GM19397 (cell line): Measurements from ENCODE around the gene ITIH4.

Experiments used
- ATAC-seq: cut with Tn5 transposase; IDR thresholded peaks from one replicate; pipeline ENCODE4 v1.9.1; 2021; ENCODE audit warnings: mild to moderate bottlenecking, moderate library complexity; ENCODE audit not compliant: unreplicated experiment

Gene ITIH4

DNA sequence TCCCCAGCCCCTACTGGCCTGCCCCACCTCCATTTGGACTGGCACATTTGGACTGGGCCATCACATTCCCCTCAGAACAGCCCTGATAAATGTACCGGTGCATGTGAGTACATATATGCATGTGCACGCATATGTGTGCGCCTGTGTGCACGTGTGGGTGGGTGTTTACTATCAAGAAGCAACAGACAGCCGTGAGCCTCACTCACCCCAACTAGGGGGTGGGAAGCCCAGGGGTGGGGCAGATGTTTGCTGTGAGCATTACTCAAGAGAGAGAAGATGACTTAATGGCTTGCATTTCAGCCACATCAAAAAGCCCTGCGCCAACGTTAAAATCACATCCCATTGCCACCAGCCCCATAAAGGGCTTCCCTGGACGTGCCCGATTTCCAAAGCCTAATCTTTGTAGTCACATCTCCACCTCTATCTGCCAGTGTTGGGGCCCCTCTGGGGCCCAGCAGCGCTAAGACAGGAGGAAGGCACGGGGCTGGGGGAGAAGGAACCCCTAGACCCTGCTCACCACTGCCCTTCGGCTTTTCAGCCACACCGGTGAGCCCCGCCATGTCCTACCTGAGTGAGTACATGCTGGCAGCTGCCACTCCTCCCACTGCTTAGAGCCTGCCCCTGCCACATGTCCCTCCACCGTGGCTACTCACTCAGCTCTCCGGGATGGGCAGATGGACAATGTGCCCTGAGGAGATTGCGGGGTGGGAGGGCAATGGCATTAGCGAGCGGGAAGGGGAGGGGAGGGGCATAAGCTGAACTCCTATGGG is 25.0 kb downstream of the ITIH4 start:
- ATAC-seq = no peak

DNA sequence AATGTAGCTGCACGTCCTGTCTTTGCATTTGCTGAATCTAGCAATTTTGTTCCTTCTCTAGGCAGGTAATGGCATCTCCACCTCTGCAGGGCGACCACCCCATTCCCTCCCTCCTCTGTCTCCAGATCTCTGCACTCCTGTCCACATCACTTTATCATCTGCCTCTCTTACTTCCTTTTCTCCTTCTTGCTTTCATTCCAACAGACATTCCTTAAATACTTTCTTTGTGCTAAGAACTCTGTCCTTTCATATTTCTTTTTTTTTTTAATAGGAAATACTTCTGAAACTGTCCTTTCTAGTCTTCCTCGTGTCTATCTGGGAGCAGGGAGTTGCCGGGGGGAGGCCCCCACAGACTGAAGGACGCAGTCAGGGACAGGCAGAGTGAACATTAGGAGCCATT is 28.6 kb downstream of the ITIH4 start:
- no peak for ATAC-seq

DNA sequence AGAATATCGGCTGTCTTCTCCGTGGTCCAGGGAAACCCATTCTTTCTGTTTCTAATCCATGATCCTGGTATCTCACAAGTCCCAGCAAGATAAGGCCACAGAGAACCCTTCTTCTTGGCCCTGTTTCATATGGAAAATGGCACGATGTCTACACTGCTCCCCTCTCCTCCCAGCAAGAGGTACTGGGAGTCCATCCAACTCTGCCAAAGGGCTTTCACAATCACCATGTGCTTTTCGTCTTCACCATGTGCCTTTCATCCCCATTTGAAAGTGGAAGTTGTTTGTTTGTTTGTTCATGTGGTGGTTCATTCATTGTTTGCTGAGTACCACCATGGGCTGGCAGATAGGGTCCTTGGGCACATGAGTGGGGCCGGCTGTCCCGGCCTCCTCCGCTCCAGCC is 30.4 kb downstream of the ITIH4 start:
- ATAC-seq = no peak

DNA sequence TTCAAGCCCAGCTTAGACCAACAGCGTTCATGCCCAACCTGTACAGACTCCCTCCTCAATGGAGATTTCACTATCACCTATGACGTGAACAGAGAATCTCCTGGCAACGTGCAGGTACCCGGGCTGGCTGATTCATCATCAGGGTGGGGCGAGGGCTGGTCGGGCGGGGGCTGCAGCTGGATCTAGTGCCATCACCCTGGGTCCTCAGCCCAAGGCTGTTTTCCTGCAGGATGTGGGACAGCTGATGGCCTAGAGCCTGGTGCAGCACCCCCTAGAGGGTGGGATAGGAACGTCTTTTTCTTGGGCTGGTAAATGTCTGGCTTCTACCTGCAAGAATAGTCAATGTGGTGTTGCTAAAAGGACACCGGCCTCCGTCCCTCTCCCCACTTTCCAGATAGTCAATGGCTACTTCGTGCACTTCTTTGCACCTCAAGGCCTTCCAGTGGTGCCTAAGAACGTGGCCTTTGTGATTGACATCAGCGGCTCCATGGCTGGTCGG is 31.4 kb downstream of the ITIH4 start:
- ATAC-seq = no peak

DNA sequence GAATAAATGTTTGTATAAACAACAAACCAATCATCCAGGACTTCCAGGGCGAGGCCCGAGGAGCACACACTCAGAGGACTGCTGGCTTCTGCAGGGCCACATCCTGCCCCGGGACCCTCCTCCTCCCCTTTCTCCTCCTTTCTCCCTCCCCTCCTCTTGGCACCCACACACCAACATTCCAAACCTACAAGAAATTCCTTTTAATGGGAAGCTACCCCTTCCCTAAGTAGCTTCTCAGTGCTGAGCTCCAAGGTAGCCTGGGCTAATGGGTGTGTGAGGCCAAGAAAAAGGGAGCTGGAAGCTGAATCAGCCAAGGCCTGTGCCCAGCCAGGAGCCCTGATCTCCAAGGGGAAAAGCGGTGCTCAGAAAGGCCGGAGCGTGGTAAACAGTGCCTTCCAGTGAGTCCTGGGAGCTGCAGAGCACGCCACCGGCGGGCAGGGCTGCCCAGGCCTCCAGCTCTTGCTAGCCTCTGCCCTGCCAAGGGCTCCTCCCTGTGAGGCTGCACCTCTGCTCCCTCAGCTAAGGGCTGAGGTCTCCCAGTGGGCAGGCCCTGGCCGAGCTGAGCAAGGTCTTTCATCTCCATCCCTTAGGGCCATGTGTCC is 32.0 kb downstream of the ITIH4 start:
- ATAC-seq = no peak

DNA sequence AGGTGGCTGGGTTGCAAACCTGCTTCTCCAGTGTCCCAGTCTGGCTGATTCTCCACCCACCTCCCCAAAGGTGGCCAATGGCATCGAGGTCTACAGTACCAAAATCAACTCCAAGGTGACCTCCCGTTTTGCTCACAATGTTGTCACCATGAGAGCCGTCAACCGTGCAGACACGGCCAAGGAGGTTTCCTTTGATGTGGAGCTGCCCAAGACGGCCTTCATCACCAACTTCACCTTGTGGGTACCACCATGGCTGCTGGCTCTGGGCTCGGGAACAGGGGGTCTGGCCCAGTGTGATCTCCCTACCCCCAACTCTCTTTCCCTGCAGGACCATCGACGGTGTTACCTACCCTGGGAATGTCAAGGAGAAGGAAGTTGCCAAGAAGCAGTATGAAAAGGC is 34.1 kb downstream of the ITIH4 start:
- ATAC-seq = no peak

DNA sequence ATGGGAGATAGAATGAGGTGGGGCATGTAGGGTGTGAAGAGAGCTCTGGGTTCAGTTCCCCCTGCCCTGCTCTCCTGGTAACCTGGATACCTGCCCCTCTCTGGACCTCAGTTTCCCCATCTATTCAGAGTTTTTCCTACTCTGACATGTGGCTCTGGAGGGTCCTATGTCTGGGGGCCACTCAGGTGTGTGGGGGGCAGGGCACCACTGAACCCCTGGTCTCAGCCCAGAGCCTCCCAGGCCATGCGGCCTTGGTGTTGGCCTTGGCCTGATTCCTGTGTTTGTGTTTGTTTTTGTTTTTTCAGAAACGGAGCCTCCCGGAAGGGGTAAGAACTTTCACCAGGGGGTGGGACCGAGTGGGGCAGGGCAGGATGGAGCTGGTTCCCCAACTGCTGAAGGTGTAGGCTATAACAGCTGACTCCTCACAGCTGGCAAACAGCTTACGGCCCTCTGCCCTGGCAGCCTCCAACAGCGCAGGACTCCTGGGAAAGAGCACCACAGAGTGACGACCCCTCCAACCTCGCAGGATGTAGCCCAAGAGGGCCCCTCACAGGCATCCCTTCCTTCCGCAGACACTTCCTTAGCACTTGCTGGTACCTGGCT is 35.1 kb downstream of the ITIH4 start:
- ATAC-seq = no peak

DNA sequence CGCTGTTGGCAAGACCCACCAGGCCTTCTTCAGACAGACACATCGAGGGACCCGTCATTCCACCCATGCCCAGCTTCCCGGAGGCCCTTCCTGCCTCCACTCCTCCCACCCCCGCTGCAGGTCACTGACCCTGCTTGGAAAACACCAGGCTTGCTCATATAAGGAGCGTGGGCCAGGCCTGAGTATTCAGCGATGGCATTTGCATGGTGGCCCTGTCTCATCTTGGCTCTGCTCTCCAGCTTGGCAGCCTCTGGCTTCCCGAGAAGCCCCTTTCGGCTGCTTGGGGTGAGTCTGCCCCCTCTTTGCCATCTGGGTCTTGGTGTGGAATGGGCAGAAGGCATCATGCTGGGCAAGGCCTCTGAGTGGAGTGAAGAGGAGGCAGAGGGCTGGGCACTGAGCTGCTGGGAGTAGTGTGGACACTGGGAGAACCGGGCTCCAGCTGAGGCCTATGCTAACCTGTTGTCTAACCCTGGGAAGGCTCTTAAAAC is 35.8 kb downstream of the ITIH4 start, which contains the start of gene ITIH3:
ITIH3 (plus strand) TSS at position 185 of the 488 bp plus-strand sequence; CDS start at position 193, 8 bp downstream.
- ATAC-seq = no peak

DNA sequence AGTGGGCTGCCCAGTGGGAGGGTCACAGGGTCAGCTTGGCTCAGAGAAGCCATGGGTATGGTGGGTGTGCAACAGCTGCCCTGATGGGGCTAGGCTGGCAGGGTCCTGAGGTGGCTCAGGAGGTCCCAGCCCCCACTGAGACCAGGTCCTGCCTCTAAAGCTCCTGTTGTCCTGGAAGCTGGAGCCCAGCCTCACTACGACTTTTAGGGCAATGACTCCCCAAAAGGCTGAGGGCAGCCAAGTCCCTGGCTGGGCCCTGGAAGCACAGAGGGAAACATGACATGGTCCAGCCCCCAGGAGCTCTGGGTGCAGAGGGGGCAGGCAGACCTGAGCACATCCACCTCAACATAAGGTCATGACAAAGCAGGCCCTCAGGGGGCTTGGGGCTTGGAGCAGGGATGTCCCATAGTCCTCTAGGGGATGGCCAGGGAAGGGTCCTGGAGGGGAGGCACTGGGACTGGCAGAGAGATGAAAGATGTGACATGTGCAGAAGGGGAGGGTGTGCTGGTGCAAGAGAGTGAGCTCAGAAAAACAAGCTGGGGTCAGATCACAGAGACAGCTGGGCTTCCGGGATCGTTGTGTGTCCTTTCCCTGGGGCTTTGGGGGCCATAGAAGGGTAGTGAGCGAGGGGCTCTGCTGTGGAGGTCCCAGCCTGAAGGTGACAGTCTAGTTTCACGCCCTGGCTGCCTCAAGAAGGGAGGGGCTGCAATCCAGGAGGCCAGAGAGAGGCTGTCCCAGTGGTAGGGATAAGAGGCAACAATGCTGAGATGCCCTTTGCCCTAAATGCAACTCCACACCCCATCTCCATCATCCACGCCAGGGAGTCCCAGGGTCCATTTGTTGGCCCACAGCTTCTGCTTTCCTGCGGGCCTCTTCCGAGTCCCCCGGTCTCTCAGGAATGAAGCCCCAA is 36.5 kb downstream of the ITIH4 start:
- ATAC-seq = no peak

DNA sequence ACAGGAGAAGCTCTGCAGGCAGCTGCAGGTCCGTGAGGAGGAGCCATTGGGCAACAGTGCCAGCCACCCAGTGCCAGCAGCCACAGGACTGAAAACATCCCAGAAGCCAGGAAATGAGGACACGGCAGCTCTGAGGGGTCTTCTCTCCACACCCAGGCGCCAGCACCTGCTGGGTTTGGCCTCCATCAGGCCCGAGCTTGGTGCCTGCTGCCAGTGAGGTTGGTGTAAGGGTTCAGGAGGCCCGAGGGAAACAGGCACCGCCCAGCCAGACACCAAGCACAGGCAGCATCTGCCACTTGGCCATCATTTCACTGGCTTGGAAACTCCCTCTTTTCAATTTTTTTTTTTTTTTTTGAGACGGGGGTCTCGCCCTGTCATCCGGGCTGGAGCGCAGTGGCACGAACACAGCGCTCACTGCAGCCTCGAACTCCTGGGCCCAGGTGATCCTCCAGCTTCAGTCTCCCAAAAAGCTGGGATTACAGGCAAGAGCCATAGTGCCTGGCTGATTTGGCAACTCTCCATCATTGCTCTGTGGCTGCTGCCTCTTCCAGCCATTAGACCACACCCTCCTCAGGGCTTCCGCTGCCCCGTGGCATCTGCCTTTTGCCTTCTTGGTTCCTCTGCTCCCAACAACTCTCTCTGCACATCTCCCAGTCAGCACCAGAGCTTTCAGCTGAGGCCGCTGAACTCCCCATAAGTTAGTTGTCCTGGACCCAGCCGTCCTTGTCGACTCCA is 37.3 kb downstream of the ITIH4 start:
- ATAC-seq = no peak

DNA sequence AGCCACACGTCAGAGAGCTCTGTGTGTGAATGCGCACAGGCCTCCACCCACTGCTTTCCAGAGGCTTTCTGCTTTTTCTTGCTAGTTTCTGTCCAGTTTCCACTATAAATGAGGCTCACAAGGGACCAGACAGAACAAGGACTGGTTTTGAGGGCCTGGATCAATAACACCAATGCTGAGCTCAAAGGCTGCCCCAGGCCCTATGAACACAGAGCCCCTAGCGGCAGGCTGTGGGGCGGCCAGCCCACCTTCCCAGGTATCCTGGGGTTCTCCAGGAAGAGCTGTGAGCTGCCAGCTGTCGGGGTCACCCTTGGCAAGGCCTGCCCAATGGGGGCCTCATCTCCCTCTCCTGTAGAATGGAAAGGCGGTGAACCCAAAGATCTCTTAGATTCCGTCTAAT is 38.1 kb downstream of the ITIH4 start:
- no peak for ATAC-seq

DNA sequence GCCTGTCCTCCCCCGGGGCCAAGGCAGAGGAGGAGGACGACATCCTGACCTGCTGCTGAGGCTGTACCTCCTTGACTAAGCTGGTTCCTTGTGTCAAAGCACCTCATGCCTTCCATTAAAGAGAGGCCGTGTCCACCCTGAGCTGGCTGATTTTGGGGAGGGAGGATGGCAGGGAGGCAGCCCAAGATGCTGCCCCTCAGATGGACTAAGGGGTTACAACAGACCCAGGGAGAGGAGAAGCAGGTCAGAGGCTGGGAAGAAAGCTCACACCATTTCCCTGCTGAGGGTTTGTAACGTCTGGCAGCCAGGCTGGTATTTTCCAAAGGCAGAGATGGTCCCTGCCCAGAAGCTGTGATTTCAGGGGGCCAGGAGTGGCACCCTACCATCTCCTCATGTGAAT is 38.5 kb downstream of the ITIH4 start:
- ATAC-seq = no peak

DNA sequence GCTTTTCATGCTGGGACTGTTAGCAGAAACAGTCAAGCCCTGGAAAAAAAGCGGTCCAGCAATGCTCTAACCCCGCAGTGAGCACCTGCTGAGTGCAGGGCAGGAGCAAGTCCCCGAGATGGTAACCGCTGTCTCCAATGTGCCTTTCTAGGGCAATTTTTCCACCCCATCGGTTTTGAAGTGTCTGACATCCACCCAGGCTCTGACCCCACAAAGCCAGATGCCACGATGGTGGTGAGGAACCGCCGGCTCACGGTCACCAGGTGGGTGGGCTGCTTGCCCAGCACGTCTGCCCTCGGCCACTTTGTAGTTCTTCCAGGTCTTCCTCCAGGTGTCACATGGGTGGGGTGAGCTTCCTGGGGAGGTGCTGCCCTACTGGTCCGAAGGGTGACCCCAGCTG is 39.1 kb downstream of the ITIH4 start:
- ATAC-seq = no peak

DNA sequence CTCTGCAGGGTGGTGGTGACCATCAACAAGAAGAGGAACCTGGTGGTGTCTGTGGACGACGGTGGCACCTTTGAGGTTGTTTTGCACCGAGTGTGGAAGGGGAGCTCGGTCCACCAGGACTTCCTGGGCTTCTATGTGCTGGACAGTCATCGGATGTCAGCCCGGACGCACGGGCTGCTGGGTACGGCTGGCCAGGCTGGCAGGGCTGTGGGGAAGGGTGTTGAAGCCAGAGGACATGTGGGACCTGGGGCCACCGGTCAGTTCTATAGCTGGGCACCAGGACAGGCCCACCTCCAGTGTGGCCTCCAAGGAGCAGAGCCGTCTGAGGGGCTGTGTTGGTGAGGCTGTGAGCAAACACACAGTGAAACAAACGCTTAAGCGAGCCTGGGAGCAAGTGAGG is 39.7 kb downstream of the ITIH4 start:
- no peak for ATAC-seq

DNA sequence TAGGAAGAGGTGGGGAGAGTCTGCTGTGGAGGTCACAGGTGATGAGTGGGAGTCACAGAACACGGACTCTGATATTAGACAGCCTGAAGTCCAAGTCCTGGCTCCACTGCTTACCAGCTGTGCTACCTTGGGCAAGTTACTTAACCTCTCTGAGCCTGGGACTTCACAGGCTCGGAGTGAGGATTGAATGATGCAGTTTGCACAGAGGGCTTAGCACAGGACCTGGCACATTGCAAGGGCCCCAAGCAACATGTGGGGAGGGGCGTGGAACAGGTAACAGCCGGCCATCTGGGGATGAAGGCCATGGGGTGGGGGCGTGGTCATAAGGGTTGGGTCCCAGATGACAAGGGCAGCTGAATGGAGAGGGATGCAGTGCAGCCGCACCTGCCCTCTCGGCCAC is 40.1 kb downstream of the ITIH4 start:
- no peak for ATAC-seq

DNA sequence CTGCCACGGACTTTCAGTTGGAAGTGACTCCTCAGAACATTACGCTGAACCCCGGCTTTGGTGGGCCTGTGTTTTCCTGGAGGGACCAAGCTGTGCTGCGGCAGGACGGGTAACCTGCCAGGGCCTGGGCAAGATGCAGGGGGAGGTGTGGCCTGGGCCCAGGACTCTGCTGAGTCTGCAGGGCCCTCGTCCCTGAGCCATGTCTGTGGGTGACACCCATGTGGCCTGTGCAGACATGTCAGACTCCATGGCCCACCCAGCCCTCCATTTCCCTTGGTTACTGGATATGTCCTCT is 40.8 kb downstream of the ITIH4 start:
- ATAC-seq = no peak

DNA sequence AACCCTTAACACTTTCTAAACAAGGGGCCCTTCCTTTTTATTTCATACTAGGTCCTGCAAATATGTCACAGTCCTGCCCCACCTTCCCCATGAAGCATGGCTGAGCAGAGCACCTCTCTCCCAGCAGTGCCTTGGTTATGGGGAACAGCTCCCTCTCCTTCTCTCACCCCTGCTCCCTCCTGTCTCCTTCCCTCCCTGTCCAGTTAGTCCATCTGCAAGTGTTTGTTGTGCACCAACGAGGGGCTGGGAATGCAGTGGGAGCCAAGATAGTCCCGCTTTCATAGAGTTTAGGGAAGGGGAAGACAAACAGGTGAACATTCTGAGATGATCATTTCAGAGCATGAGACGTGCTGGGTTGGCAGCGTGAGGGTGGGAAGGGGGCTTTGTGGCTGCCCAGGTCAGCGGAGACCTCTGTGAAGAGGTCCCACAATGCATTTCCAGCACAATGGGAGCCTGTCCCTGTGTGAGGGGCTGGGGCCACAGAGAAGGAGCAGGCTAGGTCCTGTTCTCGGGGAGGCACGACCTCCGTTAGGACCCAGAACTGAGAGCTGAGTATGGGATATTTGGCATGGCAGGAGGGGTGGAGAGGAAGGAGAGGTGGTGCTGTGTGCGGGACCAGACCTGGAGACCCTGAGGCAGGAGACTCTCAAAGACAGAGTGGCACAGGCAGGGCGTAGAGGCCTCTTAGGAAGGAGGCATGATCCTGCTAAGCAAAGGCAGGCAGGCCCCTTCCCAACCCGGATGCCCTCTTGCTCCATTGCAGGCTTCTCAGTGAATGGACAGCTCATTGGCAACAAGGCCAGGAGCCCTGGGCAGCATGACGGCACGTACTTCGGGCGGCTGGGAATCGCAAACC is 41.4 kb downstream of the ITIH4 start:
- ATAC-seq = no peak

DNA sequence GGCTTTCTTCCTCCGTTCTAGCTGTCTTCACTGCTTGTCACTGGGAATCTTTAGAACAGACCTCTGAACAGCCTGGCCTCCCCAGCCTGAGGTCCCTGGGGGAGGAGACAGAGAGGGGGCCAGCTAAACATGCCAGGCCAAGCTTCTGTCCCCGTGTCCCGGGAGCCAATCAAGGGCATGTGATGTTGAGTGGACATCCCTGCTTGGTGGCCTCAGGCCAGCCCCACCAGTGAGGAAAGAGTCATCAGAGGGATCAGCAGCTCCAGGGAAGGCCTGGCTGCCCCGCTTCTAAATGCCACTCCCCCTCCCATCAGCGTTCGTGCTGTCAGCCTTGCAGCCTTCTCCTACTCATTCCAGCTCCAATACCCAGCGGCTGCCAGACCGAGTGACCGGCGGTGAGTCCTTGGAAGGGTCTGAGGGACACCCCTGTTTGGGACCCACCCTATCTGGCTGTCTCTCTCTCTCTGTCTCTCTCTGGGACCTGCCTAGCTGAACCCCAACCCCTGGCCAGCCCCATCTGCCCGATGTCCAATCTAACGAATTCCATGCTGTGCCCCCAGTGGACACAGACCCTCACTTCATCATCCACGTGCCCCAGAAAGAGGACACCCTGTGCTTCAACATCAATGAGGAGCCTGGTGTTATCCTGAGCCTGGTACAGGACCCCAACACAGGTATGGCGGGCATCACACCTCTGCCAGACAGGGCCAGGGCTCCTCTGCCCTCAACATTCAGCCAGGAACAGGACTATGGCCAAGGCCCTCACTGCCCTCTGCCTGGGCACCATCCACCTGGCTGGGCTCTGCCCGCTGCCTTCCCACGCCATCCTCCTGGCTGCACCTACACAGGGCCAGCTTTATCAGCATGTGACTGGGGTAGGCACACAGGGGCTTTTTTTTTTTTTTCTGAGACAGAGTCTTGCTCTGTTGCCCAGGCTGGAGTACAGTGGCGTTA is 42.5 kb downstream of the ITIH4 start:
- no peak for ATAC-seq
